HFFc6 (cell line): Measurements from ENCODE around the gene ITGB1. TPM values are rescaled to one million over a fixed set of nuclear protein-coding genes. Genes with fewer than 3 reads are reported as not detected.

Experiments
- DNase-seq: peaks from one replicate; pipeline ENCODE4 v3.0.0-alpha.2; 2018
- H3K27ac Mint-ChIP-seq: 2 replicates; pipeline ENCODE4 v1.8.0; 2020; ENCODE audit warnings: mild to moderate bottlenecking, mixed read lengths
- H3K27me3 Mint-ChIP-seq: 2 replicates; pipeline ENCODE4 v1.8.0; 2021; ENCODE audit warnings: mild to moderate bottlenecking, moderate library complexity, mixed read lengths; ENCODE audit not compliant: insufficient read depth
- H3K36me3 Mint-ChIP-seq: 2 replicates; pipeline ENCODE4 v1.8.0; 2021; ENCODE audit warnings: low read depth, mixed read lengths
- H3K4me1 Mint-ChIP-seq: 2 replicates; pipeline ENCODE4 v1.8.0; 2020; ENCODE audit warnings: low read depth, mixed read lengths
- H3K4me3 Mint-ChIP-seq: 2 replicates; pipeline ENCODE4 v1.8.0; 2020; ENCODE audit warnings: mild to moderate bottlenecking, moderate library complexity, mixed read lengths
- H3K9me3 Mint-ChIP-seq: 2 replicates; pipeline ENCODE4 v1.8.0; 2020; ENCODE audit warnings: mild to moderate bottlenecking, mixed read lengths
- CTCF ChIP-seq: fragments of 200-600 bp; sonication (generic); IDR thresholded peaks from 2 replicates; pipeline ENCODE4 v1.5.0; 2021; ENCODE audit warnings: antibody characterized with exemption, mild to moderate bottlenecking
- total RNA-seq, 6 experiments: library from RNA; stranded (reverse); fragmentation: NEBNext Ultra II Directional; extraction: Animal tissue kit (Norgen Biotek cat#: 25700); gene quantifications; 2 replicates in 1 of 6; 3 replicates in 5 of 6; pipeline ENCODE4 v1.2.3, GENCODE V29; 2021

The ITGB1 gene
- total RNA-seq, 6 experiments from 2014 or later, result 1,442 to 1,960 (median 1,623) TPM

GRCh38 chr10:32976338-32976737 is 18.3 kb upstream of the ITGB1 start:
- H3K4me3 Mint-ChIP-seq, result no peak overlapping the region
- no peak overlapping the region for H3K27ac Mint-ChIP-seq
- no peaks in the 10 kb centered on the region for H3K27me3 Mint-ChIP-seq
- H3K4me1 Mint-ChIP-seq, result peaks cover 67% of the 10 kb centered on the region
- DNase-seq, result no peak
- 0 out of 2 replicates have a peak, but pooled peaks cover 4% of the 10 kb centered on the region for H3K9me3 Mint-ChIP-seq
- H3K36me3 Mint-ChIP-seq, result peaks cover 4% of the 10 kb centered on the region; the same call in 1 of the 2 replicates
- no peak for TF ChIP-seq CTCF

GRCh38 chr10:32972929-32973328 is 14.9 kb upstream of the ITGB1 start:
- DNase-seq, result no peak
- H3K27me3 Mint-ChIP-seq, result no peaks in the 10 kb centered on the region; the same call in 1 of the 2 replicates
- no peak overlapping the region for H3K4me3 Mint-ChIP-seq
- no peaks in the 10 kb centered on the region for H3K36me3 Mint-ChIP-seq
- H3K27ac Mint-ChIP-seq, result no peak overlapping the region; the same call in 1 of the 2 replicates
- no peak for TF ChIP-seq CTCF
- peaks cover 48% of the 10 kb centered on the region for H3K4me1 Mint-ChIP-seq
- no peaks in the 10 kb centered on the region for H3K9me3 Mint-ChIP-seq

- Mint-ChIP-seq H3K4me3 (no peak overlapping the region), H3K27ac (no peak overlapping the region), H3K4me1 (peaks cover 44% of the 10 kb centered on the region), H3K36me3 (no peaks in the 10 kb centered on the region), H3K27me3 (no peaks in the 10 kb centered on the region; the same call in 1 of the 2 replicates), H3K9me3 (no peaks in the 10 kb centered on the region)
- no peak for DNase-seq
- TF ChIP-seq CTCF, result no peak
Measured at GRCh38 chr10:32972460-32972859, 14.4 kb upstream of the ITGB1 start.

- H3K4me1 Mint-ChIP-seq, result peaks cover 40% of the 10 kb centered on the region
- H3K27me3 Mint-ChIP-seq, result no peaks in the 10 kb centered on the region; the same call in 1 of the 2 replicates
- no peak overlapping the region for H3K27ac Mint-ChIP-seq
- TF ChIP-seq CTCF, result no peak
- DNase-seq, result no peak
- H3K9me3 Mint-ChIP-seq, result no peaks in the 10 kb centered on the region
- no peak overlapping the region for H3K4me3 Mint-ChIP-seq
- no peaks in the 10 kb centered on the region for H3K36me3 Mint-ChIP-seq
Measured at GRCh38 chr10:32971536-32972091, 13.6 kb upstream of the ITGB1 start.

- Mint-ChIP-seq H3K4me1 (peaks cover 35% of the 10 kb centered on the region), H3K4me3 (no peak overlapping the region), H3K27me3 (no peaks in the 10 kb centered on the region; the same call in 1 of the 2 replicates), H3K27ac (no peak overlapping the region), H3K36me3 (peaks cover 1% of the 10 kb centered on the region; the same call in 1 of the 2 replicates), H3K9me3 (no peaks in the 10 kb centered on the region)
- no peak for DNase-seq
- TF ChIP-seq CTCF, result no peak
Measured at GRCh38 chr10:32970910-32971309, 12.9 kb upstream of the ITGB1 start.
